ENCODE measurements around the gene LCTL.
"Not testable (repeated sequence)": the region's sequence is repeated elsewhere in the genome, so short reads cannot be mapped to it uniquely, and the experiment has no call there.

Gene LCTL

DNA sequence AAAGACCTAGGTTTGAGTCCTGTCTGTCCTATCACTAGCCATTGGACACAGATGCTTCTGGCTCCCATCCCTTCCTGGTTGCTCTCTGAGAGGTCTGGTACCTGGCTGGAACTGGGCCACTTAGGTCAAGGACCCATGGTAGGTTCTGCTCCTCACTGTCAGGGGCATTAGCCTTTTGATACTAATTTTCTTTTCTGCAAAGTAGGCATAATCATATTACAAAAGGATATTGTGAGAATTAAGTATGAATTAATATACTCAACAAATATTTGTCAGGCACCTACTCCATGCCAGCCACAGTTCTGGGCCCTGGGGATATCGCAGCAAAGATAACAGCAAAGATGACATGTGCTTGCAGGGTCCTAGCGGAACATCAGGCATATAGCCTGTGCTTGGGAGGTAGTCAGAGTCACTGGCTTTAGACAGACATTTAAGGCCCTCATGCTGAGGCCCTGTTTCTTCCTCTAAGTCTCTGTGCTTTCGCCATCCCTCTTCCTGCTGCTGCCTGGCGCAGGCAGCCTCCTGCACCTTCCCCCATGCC, 25.6 kb upstream of the LCTL start:
- no peak for DNase-seq (ENCODE audit: low read depth in 2 of 2)

DNA sequence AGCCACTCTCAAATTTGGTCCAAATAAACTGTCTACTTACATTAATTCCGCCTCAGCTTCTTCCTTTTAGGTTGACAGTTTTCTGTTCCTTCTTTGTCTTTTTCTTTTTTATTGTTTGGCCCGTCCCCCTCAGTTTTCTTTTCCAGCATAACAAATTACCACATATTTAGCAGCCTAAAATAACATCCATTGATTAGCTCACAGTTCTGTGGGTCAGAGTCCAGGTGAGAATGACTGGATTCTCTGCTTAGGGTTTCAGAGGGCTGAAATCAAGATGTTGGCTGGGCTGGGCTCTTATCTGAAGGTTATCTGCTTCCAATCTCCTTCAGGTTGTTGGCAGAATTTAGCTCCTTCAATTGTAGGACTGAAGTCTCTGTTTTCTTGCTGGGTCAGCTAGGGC, 24.6 kb upstream of the LCTL start:
- DNase-seq (ENCODE audit: low read depth in 2 of 2): no peak

- DNase-seq (ENCODE audit: low read depth in 2 of 2): not testable (repeated sequence)
Measured at GRCh38 chr15:66589429-66589828, 23.6 kb upstream of the LCTL start.

- no peak for DNase-seq (ENCODE audit: low read depth in 2 of 2)
Measured at GRCh38 chr15:66588971-66589370, 23.2 kb upstream of the LCTL start.

GRCh38 chr15:66588537-66588936, 22.7 kb upstream of the LCTL start:
- DNase-seq (ENCODE audit: low read depth in 2 of 2): no peak

DNA sequence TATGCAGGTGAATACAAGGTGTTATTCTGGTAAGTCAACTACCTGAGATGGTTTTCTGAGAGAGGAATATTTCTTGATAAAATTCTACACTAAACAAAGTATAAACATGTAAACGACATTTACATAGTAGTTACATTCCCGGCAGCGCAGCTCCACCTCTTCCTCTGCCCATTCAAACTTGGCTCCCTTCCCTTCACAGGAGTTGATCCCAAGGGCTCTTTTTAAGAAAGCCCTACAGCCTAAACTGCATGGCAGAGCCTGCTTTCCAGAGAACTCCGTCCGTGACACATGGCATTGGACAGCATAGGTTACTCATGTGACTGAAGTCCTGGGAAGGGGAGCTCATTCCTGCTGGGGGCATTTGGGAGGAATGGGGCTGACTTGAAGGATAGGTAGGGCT, 22.0 kb upstream of the LCTL start:
- no peak for DNase-seq (ENCODE audit: low read depth in 2 of 2)

GRCh38 chr15:66587020-66587419, 21.2 kb upstream of the LCTL start:
- no peak for DNase-seq (ENCODE audit: low read depth in 2 of 2)

- DNase-seq (ENCODE audit: low read depth in 2 of 2): no peak
Measured at GRCh38 chr15:66586155-66586976, 20.6 kb upstream of the LCTL start.

GRCh38 chr15:66581972-66582537, 16.3 kb upstream of the LCTL start:
- DNase-seq (ENCODE audit: low read depth in 2 of 2): no peak

DNA sequence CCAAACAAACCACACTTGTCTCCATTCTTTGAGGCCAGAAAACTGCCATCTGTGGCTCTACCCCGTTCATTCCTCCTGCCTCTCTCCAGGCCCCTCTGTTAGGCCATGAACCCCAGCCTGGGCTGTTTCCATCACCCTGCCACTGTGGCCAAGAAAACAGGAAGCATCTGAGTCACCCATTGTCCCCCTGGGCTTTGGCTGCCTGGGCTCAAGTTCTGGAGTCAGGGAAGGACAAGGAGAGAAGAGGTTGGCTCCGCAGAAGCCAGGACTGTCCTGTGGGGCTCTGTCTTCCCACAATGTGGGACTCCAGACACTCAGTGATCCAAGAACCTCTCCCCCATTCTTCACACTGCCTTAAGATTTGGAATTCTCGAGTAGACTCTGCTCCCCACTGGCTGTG, 14.8 kb upstream of the LCTL start:
- no peak for DNase-seq (ENCODE audit: low read depth in 2 of 2)

GRCh38 chr15:66578286-66578875, 12.6 kb upstream of the LCTL start:
- no peak for DNase-seq (ENCODE audit: low read depth in 2 of 2)

- DNase-seq (ENCODE audit: low read depth in 2 of 2): no peak
Measured at GRCh38 chr15:66574596-66574950, 8.8 kb upstream of the LCTL start.

GRCh38 chr15:66573719-66574595, 8.2 kb upstream of the LCTL start:
- no peak for DNase-seq (ENCODE audit: low read depth in 2 of 2)

DNA sequence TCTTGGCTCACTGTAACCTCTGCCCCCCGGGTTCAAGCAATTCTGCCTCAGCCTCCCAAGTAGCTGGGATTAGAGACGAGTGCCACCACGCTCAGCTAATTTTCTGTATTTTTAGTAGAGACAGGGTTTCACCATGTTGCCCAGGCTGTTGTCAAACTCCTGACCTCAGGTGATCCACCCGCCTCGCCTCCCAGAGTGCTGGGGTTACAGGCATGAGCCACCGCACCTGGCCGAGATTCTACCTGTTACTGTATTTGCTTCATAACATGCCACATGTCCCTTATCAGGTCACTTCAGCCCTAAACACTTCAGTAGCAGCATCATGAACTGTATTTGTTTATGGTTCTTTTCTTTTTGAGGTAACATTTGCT, 7.5 kb upstream of the LCTL start:
- DNase-seq (ENCODE audit: low read depth in 2 of 2): no peak

DNA sequence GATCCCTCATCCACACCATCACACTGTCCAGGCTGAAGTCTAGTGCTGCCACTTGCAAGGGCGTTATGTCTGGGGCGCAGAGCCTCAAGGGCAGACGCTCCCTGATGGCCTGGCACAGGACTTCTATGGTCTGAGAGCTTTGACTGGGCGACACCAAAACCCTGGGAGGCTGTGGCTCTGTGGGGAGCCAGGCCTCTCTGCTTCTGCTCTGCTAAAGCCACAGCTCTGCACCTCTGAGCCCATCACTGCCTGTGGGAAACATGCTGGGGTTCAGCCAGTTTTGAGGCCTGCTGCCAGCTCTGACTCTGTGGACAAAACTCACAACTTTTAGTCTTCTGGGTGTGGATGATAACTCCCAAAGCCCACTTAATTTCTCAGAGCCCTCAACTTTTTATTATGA, 6.3 kb upstream of the LCTL start:
- DNase-seq (ENCODE audit: low read depth in 2 of 2): no peak

- DNase-seq (ENCODE audit: low read depth in 2 of 2): no peak
Measured at GRCh38 chr15:66570842-66571478, 5.2 kb upstream of the LCTL start.

DNA sequence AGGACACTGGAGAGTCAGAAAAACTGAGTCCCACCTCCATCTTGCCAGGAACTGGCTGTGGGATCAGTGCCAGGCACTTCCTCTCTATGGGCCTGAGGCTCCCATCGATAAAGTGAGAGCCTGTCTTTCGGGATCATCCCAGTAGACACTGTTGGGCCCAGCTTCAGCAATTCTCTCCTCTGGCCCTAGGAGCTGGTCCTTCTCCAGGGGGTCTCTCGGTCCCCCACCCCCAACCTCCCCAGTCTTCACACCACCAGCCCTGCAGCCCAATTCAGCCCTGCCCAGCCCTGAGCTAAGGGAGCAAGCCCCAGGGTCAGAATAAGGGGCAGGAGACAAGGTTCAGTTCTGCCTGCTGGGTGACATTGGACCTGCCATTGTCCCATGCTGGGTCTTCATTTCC, 4.5 kb upstream of the LCTL start:
- no peak for DNase-seq (ENCODE audit: low read depth in 2 of 2)

- DNase-seq (ENCODE audit: low read depth in 2 of 2): no peak
Measured at GRCh38 chr15:66569461-66570137, 3.8 kb upstream of the LCTL start.

DNA sequence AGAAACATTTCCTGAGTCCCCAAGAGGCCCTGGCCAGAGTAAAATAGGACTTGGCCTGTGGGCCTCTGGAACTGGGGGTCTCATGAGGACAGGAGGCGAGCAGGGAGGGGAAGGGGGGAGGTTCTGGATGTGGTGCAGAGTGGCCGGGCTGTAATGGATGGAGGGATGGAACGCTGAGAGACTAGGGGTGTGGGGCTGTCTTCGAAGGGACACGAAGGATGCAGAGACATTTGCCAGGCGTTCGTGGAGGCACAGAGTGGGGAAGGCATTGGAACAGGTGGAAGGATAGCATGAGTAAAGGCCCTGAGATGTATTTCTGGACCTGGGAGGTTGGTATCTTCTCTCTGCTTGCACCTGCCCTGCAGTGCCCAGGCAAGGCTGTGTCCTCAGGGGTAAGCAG, 2.1 kb upstream of the LCTL start:
- no peak for DNase-seq (ENCODE audit: low read depth in 2 of 2)

- peak; percentile 8 to 17 for DNase-seq (ENCODE audit: low read depth in 2 of 2)
Measured at GRCh38 chr15:66566963-66567531, 1.2 kb upstream of the LCTL start.

- no peak for DNase-seq (ENCODE audit: low read depth in 2 of 2)
Measured at GRCh38 chr15:66565141-66565641, 607 bp downstream of the LCTL start.

All from stimulated activated CD4-positive, alpha-beta T cell treated with anti-CD3 and anti-CD28 coated beads, Interleukin-1b, Interleukin-23, amount 100 ng/mL, for 1 hour (primary cell).